Progenitor cell of endocrine pancreas (in vitro differentiated cells): ENCODE measurements around the gene NOD2. TPM values are rescaled to one million over a fixed set of nuclear protein-coding genes. Genes with fewer than 3 reads are reported as not detected.

Experiments
- DNase-seq: peaks from one replicate; pipeline ENCODE4 v3.0.0; 2021; ENCODE audit warnings: low spot score; ENCODE audit not compliant: unreplicated experiment
- H3K27ac Mint-ChIP-seq: 2 replicates; pipeline ENCODE4 v1.8.0; 2021; ENCODE audit warnings: mild to moderate bottlenecking, moderate library complexity, mixed read lengths
- H3K27me3 Mint-ChIP-seq: 2 replicates; pipeline ENCODE4 v1.8.0; 2021; ENCODE audit warnings: mixed read lengths
- H3K36me3 Mint-ChIP-seq: 2 replicates; pipeline ENCODE4 v1.8.0; 2022; ENCODE audit warnings: mixed read lengths; ENCODE audit not compliant: insufficient read depth
- H3K4me1 Mint-ChIP-seq: 2 replicates; pipeline ENCODE4 v1.8.0; 2021; ENCODE audit warnings: low read depth, mixed read lengths
- H3K4me3 Mint-ChIP-seq: 2 replicates; pipeline ENCODE4 v1.8.0; 2021; ENCODE audit warnings: low read depth, mild to moderate bottlenecking, moderate library complexity, mixed read lengths
- H3K9me3 Mint-ChIP-seq: 2 replicates; pipeline ENCODE4 v1.8.0; 2021; ENCODE audit warnings: low read depth, mixed read lengths
- CTCF ChIP-seq: fragments of 200-600 bp; sonication (generic); IDR thresholded peaks from one replicate; pipeline ENCODE4 v1.5.0; 2021; ENCODE audit warnings: antibody characterized with exemption, mild to moderate bottlenecking; ENCODE audit not compliant: unreplicated experiment
- total RNA-seq: library from RNA; stranded (reverse); gene quantifications from 2 replicates; pipeline ENCODE4 v1.2.1, GENCODE V29; 2021

Gene NOD2
- total RNA-seq, 1 donor from 2014 or later, result not detected

GRCh38 chr16:50765260-50765659 lies 71.9 kb downstream of the NOD2 start:
- Mint-ChIP-seq H3K4me1 (no peaks in the 10 kb centered on the region), H3K36me3 (peaks cover 24% of the 10 kb centered on the region), H3K4me3 (no peak overlapping the region), H3K27ac (no peak overlapping the region), H3K27me3 (no peaks in the 10 kb centered on the region), H3K9me3 (peaks cover 21% of the 10 kb centered on the region)
- no peak for DNase-seq
- no peak for TF ChIP-seq CTCF

DNA sequence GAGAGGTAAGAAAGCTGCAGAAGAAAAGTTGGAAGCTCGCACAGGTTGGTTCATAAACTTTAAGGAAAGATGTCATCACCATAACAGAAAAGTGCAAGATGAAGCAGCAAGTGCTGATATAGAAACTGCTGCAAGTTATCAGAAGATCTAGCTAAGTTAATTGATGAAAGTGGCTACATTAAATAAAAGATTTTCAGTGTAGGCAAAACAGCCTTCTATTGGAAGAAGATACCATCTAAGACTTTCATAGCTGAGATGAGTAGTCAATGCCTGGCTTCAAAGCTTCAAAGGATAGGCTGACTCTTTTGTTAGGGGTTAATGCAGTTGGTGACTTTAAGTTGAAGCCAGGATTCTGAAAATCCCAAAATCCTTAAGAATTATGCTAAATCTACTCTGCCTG lies 72.5 kb downstream of the NOD2 start:
- Mint-ChIP-seq H3K36me3 (peaks cover 24% of the 10 kb centered on the region), H3K27ac (no peak overlapping the region), H3K27me3 (no peaks in the 10 kb centered on the region), H3K4me1 (no peaks in the 10 kb centered on the region), H3K9me3 (peaks cover 21% of the 10 kb centered on the region), H3K4me3 (no peak overlapping the region)
- no peak for DNase-seq
- no peak for TF ChIP-seq CTCF

- no peak overlapping the region for H3K27ac Mint-ChIP-seq
- H3K36me3 Mint-ChIP-seq, result peaks cover 24% of the 10 kb centered on the region
- no peak for DNase-seq
- no peak for TF ChIP-seq CTCF
- H3K9me3 Mint-ChIP-seq, result peaks cover 21% of the 10 kb centered on the region
- H3K27me3 Mint-ChIP-seq, result no peaks in the 10 kb centered on the region
- no peaks in the 10 kb centered on the region for H3K4me1 Mint-ChIP-seq
- H3K4me3 Mint-ChIP-seq, result no peak overlapping the region
Measured at GRCh38 chr16:50767197-50767596, 73.8 kb downstream of the NOD2 start.

- no peak for TF ChIP-seq CTCF
- H3K4me3 Mint-ChIP-seq, result no peak overlapping the region
- H3K27ac Mint-ChIP-seq, result no peak overlapping the region
- H3K36me3 Mint-ChIP-seq, result peaks cover 17% of the 10 kb centered on the region
- H3K27me3 Mint-ChIP-seq, result no peaks in the 10 kb centered on the region
- peaks cover 12% of the 10 kb centered on the region for H3K9me3 Mint-ChIP-seq
- no peak for DNase-seq
- no peaks in the 10 kb centered on the region for H3K4me1 Mint-ChIP-seq
Measured at GRCh38 chr16:50771366-50771765, 78.0 kb downstream of the NOD2 start.

- Mint-ChIP-seq H3K36me3 (peaks cover 8% of the 10 kb centered on the region), H3K4me1 (peaks cover 12% of the 10 kb centered on the region), H3K27ac (no peak overlapping the region), H3K9me3 (peaks cover 4% of the 10 kb centered on the region), H3K4me3 (no peak overlapping the region), H3K27me3 (no peaks in the 10 kb centered on the region)
- TF ChIP-seq CTCF, result no peak
- DNase-seq, result no peak
Measured at GRCh38 chr16:50774405-50774804, 81.0 kb downstream of the NOD2 start.
